Psoas muscle (tissue), 8 donors: Measurements from ENCODE around the gene RAG1. TPM values are rescaled to one million over a fixed set of nuclear protein-coding genes. Genes with fewer than 3 reads are reported as not detected.
A peak's percentile ranks its signal among the peaks of the same experiment; 100 is the strongest.

Experiments used
- ATAC-seq, 4 donors: fragments of 200-7000 bp; cut with Tn5 transposase; one replicate each; pipeline ENCODE4 v1.9.1; 2020; ENCODE audit warnings: moderate library complexity in 3 of 4, mild to moderate bottlenecking in 2 of 4
- DNase-seq, 2 donors: peaks; one replicate each; pipeline ENCODE4 v3.0.0-alpha.2; 2020
- H3K27ac ChIP-seq: fragments of 200-600 bp; one replicate; pipeline ENCODE4 v1.8.0; 2022
- H3K27me3 ChIP-seq, 3 donors: fragments of 200-600 bp in 1 of 3; one replicate each; pipeline versions ENCODE4 v1.6.1 to v1.8.0; 2013 to 2022; ENCODE audit warnings: low read length in 2 of 3, mild to moderate bottlenecking in 2 of 3, moderate library complexity in 1 of 3; ENCODE audit not compliant: insufficient read depth in 3 of 3
- H3K36me3 ChIP-seq, 2 donors: fragments of 200-600 bp in 1 of 2; one replicate each; pipeline versions ENCODE4 v1.6.1 to v1.8.0; 2013 to 2022; ENCODE audit warnings: low read depth in 1 of 2, mild to moderate bottlenecking in 1 of 2, moderate library complexity in 1 of 2; ENCODE audit not compliant: insufficient read depth in 1 of 2
- H3K4me1 ChIP-seq: fragments of 200-600 bp; one replicate; pipeline ENCODE4 v1.8.0; 2022
- H3K4me3 ChIP-seq: fragments of 200-600 bp; one replicate; pipeline ENCODE4 v1.8.0; 2022; ENCODE audit warnings: mild to moderate bottlenecking
- H3K9me3 ChIP-seq: fragments of 200-600 bp; one replicate; pipeline ENCODE4 v1.8.0; 2022
- CTCF ChIP-seq: fragments of 200-600 bp; IDR thresholded peaks from one replicate; pipeline ENCODE4 v1.8.0; 2022; ENCODE audit warnings: antibody characterized with exemption
- WGBS, 3 donors: extraction: QIAGEN DNeasy Blood & Tissue Kit; methylation state at CpG; one replicate each; pipeline versions ENCODE4 v1.1.6 to v1.1.7; 2013; 5-methylcytosine and 5-hydroxymethylcytosine counted together
- intact Hi-C, 2 donors: fragments of 100-400 bp; cut with DNase I; formaldehyde crosslinking; loops; one replicate each; pipeline versions ENCODE4 v1.11.0 to v1.14.2; 2022
- polyA plus RNA-seq, 3 donors: library from polyadenylated mRNA; stranded (reverse); fragments of 200-250 nt; gene quantifications; one replicate each; pipeline ENCODE4 v1.2.3, GENCODE V29; 2013
- total RNA-seq, 4 donors: library from RNA; stranded (reverse); fragmentation: NEBNext Ultra II Directional in 2 of 4; extraction: Animal tissue kit (Norgen Biotek cat#: 25700) in 2 of 4; gene quantifications; one replicate each; pipeline versions ENCODE4 v1.2.1 to v1.2.4, GENCODE V29; 2021 to 2023
- donor health status: healthy with polysubstance abuse.
- donor health status: DM: no; HTN: no; CAD: no; lungs with moderate emphysema.
- donor health status: Bipolar disorder and iron deficiency.
- donor health status: healthy.
- donor health status: DM: yes; HTN: yes; CAD: no.
- donor health status: DM: no; HTN: no; CAD: no.
- donor health status: DM: no; HTN: no; CAD: no.
- donor health status: DM: yes; HTN: yes; CAD: no.

Gene RAG1
- total and polyA plus RNA-seq, 7 donors: 0.04 to 1.7 (median 0.44) TPM

GRCh38 chr11:36564376-36565030 is 3.3 kb upstream of the RAG1 start:
- ATAC-seq: peak in 3 of 4 donors; percentile 54 to 88 (median 66)
- H3K4me3 ChIP-seq: peak overlapping the region; percentile 66
- 3 to 6% (median 3%) methylated on average over 15 of the region's 15 CpGs for WGBS, 3 donors
- H3K27ac ChIP-seq: no peak overlapping the region
- no peaks in the 10 kb centered on the region for H3K9me3 ChIP-seq
- no peaks in the 10 kb centered on the region for H3K36me3 ChIP-seq
- H3K4me1 ChIP-seq: no peaks in the 10 kb centered on the region
- peak; percentile 67 for TF ChIP-seq CTCF
- DNase-seq: no peak
- intact Hi-C loops: loop anchor here (1.0 to 5.0 kb wide), 4 partner anchors 58 to 183 kb away; no protein-coding TSS in a partner anchor
- H3K27me3 ChIP-seq: no peaks in the 10 kb centered on the region

GRCh38 chr11:36565031-36565610 is 2.7 kb upstream of the RAG1 start:
- no peak for DNase-seq
- ATAC-seq: no peak
- no peak overlapping the region for H3K27ac ChIP-seq
- H3K4me1 ChIP-seq: no peaks in the 10 kb centered on the region
- no peak for TF ChIP-seq CTCF
- H3K4me3 ChIP-seq: peak overlapping the region; percentile 66
- H3K9me3 ChIP-seq: no peaks in the 10 kb centered on the region
- intact Hi-C loops: loop anchor here in 1 of 2 donors (1.0 kb wide), 1 partner anchor 106 kb away; no protein-coding TSS in a partner anchor
- H3K27me3 ChIP-seq: no peaks in the 10 kb centered on the region
- 65 to 73% (median 68%) methylated on average over 6 of the region's 6 CpGs for WGBS, 3 donors
- H3K36me3 ChIP-seq: no peaks in the 10 kb centered on the region

- intact Hi-C loops: no loop called here
- no peak overlapping the region for H3K27ac ChIP-seq
- no peak overlapping the region for H3K4me3 ChIP-seq
- 87 to 97% (median 89%) methylated on average over 4 of the region's 4 CpGs for WGBS, 3 donors
- no peak for TF ChIP-seq CTCF
- DNase-seq: no peak
- H3K4me1 ChIP-seq: no peaks in the 10 kb centered on the region
- no peak for ATAC-seq
- no peaks in the 10 kb centered on the region for H3K36me3 ChIP-seq
- H3K9me3 ChIP-seq: no peaks in the 10 kb centered on the region
- H3K27me3 ChIP-seq: no peaks in the 10 kb centered on the region
These were observed 1.3 kb upstream of the RAG1 start for GRCh38 chr11:36566407-36567053.

GRCh38 chr11:36569095-36569494 is 1.3 kb downstream of the RAG1 start:
- DNase-seq: no peak
- TF ChIP-seq CTCF: no peak
- Histone ChIP-seq H3K4me3 (no peak overlapping the region), H3K4me1 (no peaks in the 10 kb centered on the region), H3K27me3 (peaks cover 0 to 7% (median 0%) of the 10 kb centered on the region in 3 donors), H3K9me3 (no peaks in the 10 kb centered on the region), H3K36me3 (no peaks in the 10 kb centered on the region), H3K27ac (no peak overlapping the region)
- ATAC-seq: no peak
- intact Hi-C loops: no loop called here
- WGBS, 3 donors: 66 to 73% (median 67%) methylated on average over 4 of the region's 4 CpGs
